ENCODE measurements around the gene ZNF574. TPM values are rescaled to one million over a fixed set of nuclear protein-coding genes. Genes with fewer than 3 reads are reported as not detected.

ZNF574 gene
- total RNA-seq, 4 donors from 2014 or later = 31.1 to 42.9 (median 33.5) TPM

DNA sequence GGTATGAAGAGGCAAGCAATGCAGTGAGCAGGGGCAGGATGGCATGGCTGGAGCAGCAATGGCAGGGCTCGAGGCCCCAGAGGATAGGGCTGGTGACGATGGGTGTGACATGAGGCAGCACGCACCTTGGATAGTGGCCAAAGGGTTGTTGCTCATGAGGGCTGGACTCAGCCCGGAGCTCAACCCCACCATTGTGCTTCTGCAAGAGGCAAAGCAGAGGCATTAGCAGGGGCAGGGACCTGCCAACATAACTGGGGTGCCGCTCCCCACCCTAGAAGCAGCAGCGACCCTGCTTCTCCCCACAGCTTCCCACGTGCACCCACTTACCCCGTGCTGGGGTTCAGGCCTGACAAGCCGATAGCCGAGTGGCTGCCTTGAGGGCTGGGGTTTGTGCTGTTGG lies 15.8 kb downstream of the ZNF574 start:
- Histone ChIP-seq H3K36me3 (no peaks in the 10 kb centered on the region), H3K27ac (no peak overlapping the region), H3K9me3 (no peaks in the 10 kb centered on the region), H3K4me1 (peaks cover 17% of the 10 kb centered on the region), H3K27me3 (peaks cover 6% of the 10 kb centered on the region), H3K4me3 (no peak overlapping the region)
- TF ChIP-seq EP300 (IDR thresholded peaks at IDR 0.05) = no peak
- no peak for TF ChIP-seq POLR2A (IDR thresholded peaks at IDR 0.05)
- TF ChIP-seq POLR2AphosphoS5 (IDR thresholded peaks at IDR 0.05) = no peak
- TF ChIP-seq, protein P1, sequence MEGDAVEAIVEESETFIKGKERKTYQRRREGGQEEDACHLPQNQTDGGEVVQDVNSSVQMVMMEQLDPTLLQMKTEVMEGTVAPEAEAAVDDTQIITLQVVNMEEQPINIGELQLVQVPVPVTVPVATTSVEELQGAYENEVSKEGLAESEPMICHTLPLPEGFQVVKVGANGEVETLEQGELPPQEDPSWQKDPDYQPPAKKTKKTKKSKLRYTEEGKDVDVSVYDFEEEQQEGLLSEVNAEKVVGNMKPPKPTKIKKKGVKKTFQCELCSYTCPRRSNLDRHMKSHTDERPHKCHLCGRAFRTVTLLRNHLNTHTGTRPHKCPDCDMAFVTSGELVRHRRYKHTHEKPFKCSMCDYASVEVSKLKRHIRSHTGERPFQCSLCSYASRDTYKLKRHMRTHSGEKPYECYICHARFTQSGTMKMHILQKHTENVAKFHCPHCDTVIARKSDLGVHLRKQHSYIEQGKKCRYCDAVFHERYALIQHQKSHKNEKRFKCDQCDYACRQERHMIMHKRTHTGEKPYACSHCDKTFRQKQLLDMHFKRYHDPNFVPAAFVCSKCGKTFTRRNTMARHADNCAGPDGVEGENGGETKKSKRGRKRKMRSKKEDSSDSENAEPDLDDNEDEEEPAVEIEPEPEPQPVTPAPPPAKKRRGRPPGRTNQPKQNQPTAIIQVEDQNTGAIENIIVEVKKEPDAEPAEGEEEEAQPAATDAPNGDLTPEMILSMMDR (IDR thresholded peaks at IDR 0.05) = no peak
- DNase-seq (ENCODE audit: low spot score in 2 of 2) = no peak
- WGBS = 5% methylated on average over 3 of the region's 10 CpGs

DNA sequence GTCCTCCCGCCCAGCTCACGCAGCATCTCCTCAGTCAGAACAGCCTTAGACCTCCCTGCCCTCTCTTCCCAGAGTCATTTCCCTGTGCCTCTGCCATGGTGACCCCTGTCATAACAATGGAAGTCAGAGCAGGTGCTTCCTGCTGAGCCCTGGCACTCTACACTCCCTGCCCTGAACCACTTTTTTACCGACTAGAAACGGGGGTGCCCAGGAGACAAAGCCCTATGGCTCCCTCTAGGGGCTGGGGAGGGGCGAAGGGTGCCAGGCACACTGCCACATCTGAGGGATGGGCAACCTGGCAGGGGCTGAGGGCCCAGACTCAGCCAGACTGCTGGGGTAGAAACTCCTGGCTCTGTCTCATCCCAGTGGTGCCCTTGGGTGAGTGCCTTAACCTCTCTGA lies 16.4 kb downstream of the ZNF574 start:
- 39% methylated on average over 4 of the region's 5 CpGs for WGBS
- no peak for DNase-seq (ENCODE audit: low spot score in 2 of 2)
- Histone ChIP-seq H3K27me3 (peaks cover 6% of the 10 kb centered on the region), H3K27ac (no peak overlapping the region), H3K9me3 (no peaks in the 10 kb centered on the region), H3K36me3 (no peaks in the 10 kb centered on the region), H3K4me3 (no peak overlapping the region), H3K4me1 (peaks cover 17% of the 10 kb centered on the region)
- no peak for TF ChIP-seq EP300 (IDR thresholded peaks at IDR 0.05)
- TF ChIP-seq, protein P1 (IDR thresholded peaks at IDR 0.05) = peak in 1 of 2 donors; percentile 30

DNA sequence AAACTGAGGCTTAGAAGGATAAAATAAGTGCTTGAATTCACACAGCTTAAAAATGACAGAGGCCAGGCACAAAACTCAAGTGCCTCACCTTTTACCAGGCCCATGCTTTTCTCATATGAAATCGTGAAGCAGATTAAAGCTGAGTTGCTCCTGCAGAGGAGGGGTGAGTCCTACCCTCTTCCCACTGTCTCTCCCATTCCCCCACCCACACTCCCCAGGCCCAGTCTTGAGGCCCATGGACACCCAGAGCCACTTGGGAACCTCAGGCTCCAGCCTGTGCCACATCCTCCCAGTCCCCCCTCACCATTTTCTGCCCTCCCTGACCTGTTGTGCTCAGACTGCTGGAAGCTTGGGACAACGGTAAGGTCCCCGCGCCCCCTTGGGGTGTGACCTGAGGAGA lies 17.5 kb downstream of the ZNF574 start:
- no peaks in the 10 kb centered on the region for H3K36me3 ChIP-seq
- no peaks in the 10 kb centered on the region for H3K9me3 ChIP-seq
- peaks cover 6% of the 10 kb centered on the region for H3K27me3 ChIP-seq
- no peak for TF ChIP-seq EP300 (IDR thresholded peaks at IDR 0.05)
- no peak for TF ChIP-seq POLR2A (IDR thresholded peaks at IDR 0.05)
- no peak for TF ChIP-seq POLR2AphosphoS5 (IDR thresholded peaks at IDR 0.05)
- TF ChIP-seq, protein P1 (IDR thresholded peaks at IDR 0.05) = no peak
- WGBS = 49% methylated on average over 4 of the region's 4 CpGs
- no peak overlapping the region for H3K4me3 ChIP-seq
- H3K4me1 ChIP-seq = peaks cover 17% of the 10 kb centered on the region
- no peak for DNase-seq (ENCODE audit: low spot score in 2 of 2)
- no peak overlapping the region for H3K27ac ChIP-seq

DNA sequence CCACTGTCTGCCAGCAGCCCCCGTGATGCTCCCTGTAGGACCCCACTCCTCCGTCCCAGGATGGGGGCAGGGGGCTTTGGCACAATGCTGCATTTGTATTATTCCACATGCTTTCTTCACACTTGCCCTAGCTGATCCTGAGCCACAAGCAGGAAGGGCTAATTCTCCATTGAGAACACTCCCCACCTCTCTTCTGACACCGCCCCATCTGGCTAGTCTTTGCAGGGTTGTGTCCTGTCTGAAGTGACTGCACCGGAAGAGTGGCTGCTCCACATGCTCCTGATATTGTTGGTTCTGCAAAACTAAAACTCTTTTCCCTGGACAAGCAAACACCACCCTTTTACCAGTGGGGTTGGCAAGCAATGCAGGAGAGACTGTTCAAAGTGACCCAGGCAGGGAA lies 18.0 kb downstream of the ZNF574 start:
- H3K36me3 ChIP-seq = no peaks in the 10 kb centered on the region
- WGBS = 52% methylated on average over 4 of the region's 4 CpGs
- DNase-seq (ENCODE audit: low spot score in 2 of 2) = no peak
- H3K4me3 ChIP-seq = no peak overlapping the region
- no peak overlapping the region for H3K27ac ChIP-seq
- no peak for TF ChIP-seq EP300 (IDR thresholded peaks at IDR 0.05)
- H3K9me3 ChIP-seq = no peaks in the 10 kb centered on the region
- peaks cover 6% of the 10 kb centered on the region for H3K27me3 ChIP-seq
- H3K4me1 ChIP-seq = peaks cover 17% of the 10 kb centered on the region

DNA sequence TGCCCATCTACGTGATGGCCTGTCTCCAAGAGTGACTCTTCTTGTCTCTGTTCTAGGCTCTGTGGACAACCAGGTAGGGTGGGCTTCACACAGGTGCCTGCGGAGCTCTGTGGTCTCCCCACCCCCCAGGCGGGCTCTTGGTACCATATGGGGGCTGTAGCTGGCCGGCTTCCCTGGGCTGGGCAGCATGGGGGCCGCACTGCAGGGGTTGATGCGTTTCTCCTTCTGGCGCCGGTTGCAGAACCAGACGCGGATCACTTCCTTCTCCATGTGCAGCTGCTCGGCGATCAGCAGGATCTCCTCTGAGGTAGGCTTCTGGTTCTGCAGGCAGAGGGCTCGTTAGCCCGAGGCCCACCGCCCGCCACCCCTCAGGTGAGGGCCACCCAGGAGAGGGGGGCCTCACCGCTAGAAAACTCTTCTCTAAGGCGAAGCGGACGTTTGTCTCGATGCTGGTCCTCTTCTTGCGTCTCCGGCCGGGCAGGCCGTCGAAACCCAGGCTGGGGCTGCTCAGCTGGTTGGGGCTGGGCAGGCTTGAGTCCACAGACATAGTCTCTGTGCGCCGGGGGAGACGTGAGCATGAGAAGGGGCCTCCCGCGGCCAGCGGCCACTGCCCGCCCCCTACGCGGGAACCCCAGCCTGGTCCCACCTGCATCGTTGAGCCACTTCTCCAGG lies 19.3 kb downstream of the ZNF574 start:
- DNase-seq (ENCODE audit: low spot score in 2 of 2) = no peak
- 94% methylated on average over 18 of the region's 36 CpGs for WGBS
- TF ChIP-seq, protein P1 (IDR thresholded peaks at IDR 0.05) = no peak
- TF ChIP-seq POLR2A (IDR thresholded peaks at IDR 0.05) (no peak), POLR2AphosphoS5 (IDR thresholded peaks at IDR 0.05) (no peak), EP300 (IDR thresholded peaks at IDR 0.05) (no peak)
- H3K4me1 ChIP-seq = peaks cover 17% of the 10 kb centered on the region
- H3K9me3 ChIP-seq = no peaks in the 10 kb centered on the region
- peaks cover 6% of the 10 kb centered on the region for H3K27me3 ChIP-seq
- no peak overlapping the region for H3K27ac ChIP-seq
- no peaks in the 10 kb centered on the region for H3K36me3 ChIP-seq
- no peak overlapping the region for H3K4me3 ChIP-seq

DNA sequence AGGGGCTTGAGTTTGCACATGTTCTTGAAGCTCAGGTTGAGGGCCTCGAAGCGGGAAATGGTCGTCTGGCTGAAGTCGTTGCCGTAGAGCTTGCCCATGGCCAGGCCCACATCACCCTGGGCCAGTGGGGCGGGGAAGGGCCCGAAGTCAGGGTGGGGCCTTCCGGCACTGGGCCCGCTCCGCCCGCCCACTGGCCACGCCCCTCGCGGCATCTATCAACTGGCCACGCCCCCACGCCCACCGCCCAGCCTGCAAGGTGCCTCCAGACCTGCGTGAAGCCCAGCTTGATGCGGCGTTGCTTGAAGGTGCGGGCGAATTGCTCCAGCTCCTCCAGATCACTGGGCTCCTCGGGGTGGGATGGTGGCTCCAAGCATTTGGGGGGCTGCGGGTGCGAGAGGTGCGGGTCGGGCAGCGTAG lies 19.9 kb downstream of the ZNF574 start:
- no peak for TF ChIP-seq EP300 (IDR thresholded peaks at IDR 0.05)
- WGBS = no CpG with 5 or more reads among the region's 28 CpGs
- no peak overlapping the region for H3K4me3 ChIP-seq
- H3K36me3 ChIP-seq = no peaks in the 10 kb centered on the region
- H3K4me1 ChIP-seq = peaks cover 17% of the 10 kb centered on the region
- no peaks in the 10 kb centered on the region for H3K9me3 ChIP-seq
- peaks cover 6% of the 10 kb centered on the region for H3K27me3 ChIP-seq
- no peak for DNase-seq (ENCODE audit: low spot score in 2 of 2)
- no peak overlapping the region for H3K27ac ChIP-seq
